CD4-positive, alpha-beta T cell (primary cell): ENCODE results near the gene COG2. TPM values are rescaled to one million over a fixed set of nuclear protein-coding genes. Genes with fewer than 3 reads are reported as not detected.

Source experiments
- ATAC-seq: fragments of 200-7000 bp; cut with Tn5 transposase; one replicate; pipeline ENCODE4 v1.10.0; 2022; ENCODE audit warnings: mild to moderate bottlenecking; ENCODE audit not compliant: poor library complexity
- CTCF ChIA-PET: fragments of 350-600 bp; sonication (Branson Sonifier 250); formaldehyde crosslinking; loops from one replicate; lab custom pipeline; 2021; ENCODE audit warnings: antibody characterized with exemption, inconsistent platforms; lab: Charles Lee
- POLR2A ChIA-PET: fragments of 350-600 bp; sonication (Branson Sonifier 250); formaldehyde crosslinking; loops from one replicate; lab custom pipeline; 2021; ENCODE audit warnings: antibody characterized with exemption, inconsistent platforms; lab: Charles Lee
- DNase-seq, 14 experiments: peaks; one replicate each; pipeline ENCODE4 v3.0.0-alpha.2; 2013 to 2020; ENCODE audit warnings: mixed read lengths in 2 of 14
- H3K27ac ChIP-seq, 2 donors: one replicate each; pipeline versions ENCODE4 v1.5.1 to v1.7.0; 2013; ENCODE audit warnings: low read length in 2 of 2, low read depth in 1 of 2, mild to moderate bottlenecking in 1 of 2
- H3K27me3 ChIP-seq, 2 experiments: 1 replicate in 1 of 2; 2 replicates in 1 of 2; pipeline versions ENCODE4 v1.6.1 to v1.7.0; 2013; ENCODE audit warnings: low read length in 2 of 2, control low read depth in 1 of 2, mild to moderate bottlenecking in 1 of 2, moderate library complexity in 1 of 2; ENCODE audit not compliant: insufficient read depth in 2 of 2, control insufficient read depth in 1 of 2
- H3K36me3 ChIP-seq: one replicate; pipeline ENCODE4 v1.6.1; 2013; ENCODE audit warnings: low read length, control low read depth; ENCODE audit not compliant: insufficient read depth
- H3K4me1 ChIP-seq: one replicate; pipeline ENCODE4 v1.6.1; 2013; ENCODE audit warnings: low read length, control low read depth; ENCODE audit not compliant: insufficient read depth
- H3K4me3 ChIP-seq: one replicate; pipeline ENCODE4 v1.5.1; 2013; ENCODE audit warnings: mild to moderate bottlenecking, low read length, moderate library complexity
- H3K9me3 ChIP-seq, 2 experiments: 1 replicate in 1 of 2; 2 replicates in 1 of 2; pipeline versions ENCODE4 v1.6.1 to v1.7.0; 2013; ENCODE audit warnings: low read length in 2 of 2, mild to moderate bottlenecking in 2 of 2, control low read depth in 1 of 2, moderate library complexity in 1 of 2; ENCODE audit not compliant: control insufficient read depth in 1 of 2, insufficient read depth in 1 of 2
- H3K27ac Mint-ChIP-seq: one replicate; pipeline ENCODE4 v1.8.0; 2020; ENCODE audit warnings: mixed read lengths
- H3K27me3 Mint-ChIP-seq: one replicate; pipeline ENCODE4 v1.8.0; 2021; ENCODE audit warnings: mixed read lengths
- H3K36me3 Mint-ChIP-seq: one replicate; pipeline ENCODE4 v1.8.0; 2021; ENCODE audit warnings: low read depth, mixed read lengths
- H3K4me1 Mint-ChIP-seq: one replicate; pipeline ENCODE4 v1.8.0; 2021; ENCODE audit warnings: low read depth, mixed read lengths
- H3K4me3 Mint-ChIP-seq: one replicate; pipeline ENCODE4 v1.8.0; 2020; ENCODE audit warnings: mild to moderate bottlenecking, mixed read lengths
- H3K9me3 Mint-ChIP-seq: one replicate; pipeline ENCODE4 v1.8.0; 2020; ENCODE audit warnings: mixed read lengths
- intact Hi-C, 2 experiments: fragments of 100-400 bp; cut with DNase I in 1 of 2; cut with micrococcal nuclease in 1 of 2; formaldehyde crosslinking; loops; one replicate each; pipeline versions ENCODE4 v1.15.1 to v1.9.0; 2023 to 2025; cut with DNase I, micrococcal nuclease
- total RNA-seq, 174 experiments: library from RNA in 2 of 174; stranded (reverse) in 2 of 174; gene quantifications; one replicate each; pipeline ENCODE4 v1.2.3 and lab custom pipeline; 2021 to 2026
- TF ChIP-seq, protein P1 (sequence below): fragments of 200-600 bp; IDR thresholded peaks from one replicate; pipeline ENCODE4 v1.8.0; 2022; ENCODE audit warnings: antibody characterized with exemption, mild to moderate bottlenecking

The COG2 gene
- total RNA-seq, 2 experiments from 2014 or later, result 17.3 to 21.4 TPM

DNA sequence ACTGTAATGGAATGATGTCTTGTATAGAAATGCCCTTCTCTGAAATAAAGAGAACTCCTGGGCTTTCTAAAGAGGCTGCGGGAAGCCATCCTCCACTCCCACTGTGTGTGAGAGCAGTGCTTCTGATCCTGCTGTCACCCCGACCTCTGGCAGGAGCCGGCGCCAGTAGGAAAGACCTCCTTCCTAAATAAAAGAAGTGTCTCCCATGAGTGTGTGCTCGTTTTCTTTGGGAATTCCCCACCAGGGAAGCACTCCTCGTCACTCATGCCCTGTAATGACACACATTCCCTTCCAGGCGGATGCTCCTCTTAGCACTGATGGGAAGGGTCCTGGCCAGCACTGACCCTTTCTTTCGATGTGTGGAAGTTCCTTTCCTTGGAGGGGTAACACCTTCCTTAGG lies 51.5 kb downstream of the COG2 start:
- H3K27ac Mint-ChIP-seq, result no peak overlapping the region
- Histone ChIP-seq H3K27me3 (peaks cover 0 to 2% of the 10 kb centered on the region in 2 experiments), H3K27ac (no peak overlapping the region), H3K9me3 (no peaks in the 10 kb centered on the region), H3K4me3 (no peak overlapping the region), H3K36me3 (peaks cover 39% of the 10 kb centered on the region), H3K4me1 (peaks cover 5% of the 10 kb centered on the region)
- H3K36me3 Mint-ChIP-seq, result peaks cover 48% of the 10 kb centered on the region
- no peaks in the 10 kb centered on the region for H3K27me3 Mint-ChIP-seq
- H3K9me3 Mint-ChIP-seq, result no peaks in the 10 kb centered on the region
- H3K4me3 Mint-ChIP-seq, result no peak overlapping the region
- intact Hi-C loops, result no loop called here
- no peak for DNase-seq
- CTCF ChIA-PET, result no interaction called here
- no peaks in the 10 kb centered on the region for H3K4me1 Mint-ChIP-seq
- TF ChIP-seq, protein P1, sequence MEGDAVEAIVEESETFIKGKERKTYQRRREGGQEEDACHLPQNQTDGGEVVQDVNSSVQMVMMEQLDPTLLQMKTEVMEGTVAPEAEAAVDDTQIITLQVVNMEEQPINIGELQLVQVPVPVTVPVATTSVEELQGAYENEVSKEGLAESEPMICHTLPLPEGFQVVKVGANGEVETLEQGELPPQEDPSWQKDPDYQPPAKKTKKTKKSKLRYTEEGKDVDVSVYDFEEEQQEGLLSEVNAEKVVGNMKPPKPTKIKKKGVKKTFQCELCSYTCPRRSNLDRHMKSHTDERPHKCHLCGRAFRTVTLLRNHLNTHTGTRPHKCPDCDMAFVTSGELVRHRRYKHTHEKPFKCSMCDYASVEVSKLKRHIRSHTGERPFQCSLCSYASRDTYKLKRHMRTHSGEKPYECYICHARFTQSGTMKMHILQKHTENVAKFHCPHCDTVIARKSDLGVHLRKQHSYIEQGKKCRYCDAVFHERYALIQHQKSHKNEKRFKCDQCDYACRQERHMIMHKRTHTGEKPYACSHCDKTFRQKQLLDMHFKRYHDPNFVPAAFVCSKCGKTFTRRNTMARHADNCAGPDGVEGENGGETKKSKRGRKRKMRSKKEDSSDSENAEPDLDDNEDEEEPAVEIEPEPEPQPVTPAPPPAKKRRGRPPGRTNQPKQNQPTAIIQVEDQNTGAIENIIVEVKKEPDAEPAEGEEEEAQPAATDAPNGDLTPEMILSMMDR, result no peak
- POLR2A ChIA-PET, result no interaction called here
- no peak for ATAC-seq

DNA sequence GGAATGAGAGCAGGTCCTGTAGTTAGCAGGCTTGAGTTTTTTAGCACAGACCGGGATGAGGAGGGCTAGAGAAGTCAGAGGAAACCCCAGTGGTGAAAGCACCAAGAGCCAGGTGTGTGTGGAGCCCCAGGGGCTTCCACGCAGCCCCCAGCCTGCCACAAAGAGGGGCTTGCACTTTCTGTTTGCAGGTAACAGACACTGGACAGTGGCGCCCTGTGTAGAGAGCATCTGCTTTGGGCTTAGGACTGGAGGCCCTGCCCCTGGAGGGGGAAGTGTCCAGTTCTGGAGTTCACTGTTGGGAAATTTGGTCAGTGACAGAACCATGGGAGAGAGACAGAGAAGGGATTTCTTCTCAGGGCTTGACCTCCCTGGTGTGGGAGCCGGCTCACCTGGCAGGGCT lies 52.2 kb downstream of the COG2 start:
- H3K27me3 Mint-ChIP-seq, result no peaks in the 10 kb centered on the region
- Histone ChIP-seq H3K4me3 (no peak overlapping the region), H3K27ac (no peak overlapping the region), H3K36me3 (peaks cover 33% of the 10 kb centered on the region), H3K9me3 (no peaks in the 10 kb centered on the region), H3K27me3 (peaks cover 0 to 2% of the 10 kb centered on the region in 2 experiments), H3K4me1 (peaks cover 5% of the 10 kb centered on the region)
- no peak overlapping the region for H3K27ac Mint-ChIP-seq
- intact Hi-C loops, result no loop called here
- peaks cover 44% of the 10 kb centered on the region for H3K36me3 Mint-ChIP-seq
- no peak for ATAC-seq
- H3K9me3 Mint-ChIP-seq, result no peaks in the 10 kb centered on the region
- TF ChIP-seq, protein P1, result no peak
- POLR2A ChIA-PET, result no interaction called here
- CTCF ChIA-PET, result no interaction called here
- no peak overlapping the region for H3K4me3 Mint-ChIP-seq
- DNase-seq, result no peak
- no peaks in the 10 kb centered on the region for H3K4me1 Mint-ChIP-seq

DNA sequence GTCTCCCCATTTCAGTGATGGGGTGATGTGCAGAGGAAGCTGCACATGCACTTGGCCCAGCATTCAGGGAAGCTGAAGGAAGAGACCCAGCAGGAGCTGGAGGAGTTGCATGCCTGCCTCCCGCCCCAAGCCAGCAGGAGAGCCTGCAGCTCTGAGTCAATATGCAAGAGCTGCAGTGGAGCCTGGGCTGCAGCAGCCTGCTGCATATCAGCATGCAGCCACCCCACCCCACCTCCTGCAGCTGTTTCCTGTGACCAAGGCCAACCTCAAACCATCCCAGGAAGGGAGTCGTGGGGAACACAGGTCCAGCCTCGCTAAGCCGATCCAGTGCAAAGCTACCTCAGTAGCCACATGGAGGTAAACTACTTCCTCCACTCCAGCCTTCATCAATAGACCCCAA lies 52.7 kb downstream of the COG2 start:
- ATAC-seq (no peak), DNase-seq (no peak)
- no peaks in the 10 kb centered on the region for H3K4me1 Mint-ChIP-seq
- ChIA-PET POLR2A (no interaction called here), CTCF (no interaction called here)
- no peaks in the 10 kb centered on the region for H3K9me3 Mint-ChIP-seq
- Histone ChIP-seq H3K4me3 (no peak overlapping the region), H3K27ac (no peak overlapping the region), H3K36me3 (peaks cover 28% of the 10 kb centered on the region), H3K9me3 (no peaks in the 10 kb centered on the region), H3K27me3 (peaks cover 0 to 2% of the 10 kb centered on the region in 2 experiments), H3K4me1 (peaks cover 5% of the 10 kb centered on the region)
- no peaks in the 10 kb centered on the region for H3K27me3 Mint-ChIP-seq
- TF ChIP-seq, protein P1, result no peak
- peaks cover 39% of the 10 kb centered on the region for H3K36me3 Mint-ChIP-seq
- intact Hi-C loops, result no loop called here
- H3K27ac Mint-ChIP-seq, result no peak overlapping the region
- H3K4me3 Mint-ChIP-seq, result no peak overlapping the region
